Femur (tissue), 1 donor: Measurements from ENCODE around the gene ZNF385C.

Source experiments
- DNase-seq: peaks from one replicate; pipeline ENCODE4 v3.0.0-alpha.2; 2017

ZNF385C gene

DNA sequence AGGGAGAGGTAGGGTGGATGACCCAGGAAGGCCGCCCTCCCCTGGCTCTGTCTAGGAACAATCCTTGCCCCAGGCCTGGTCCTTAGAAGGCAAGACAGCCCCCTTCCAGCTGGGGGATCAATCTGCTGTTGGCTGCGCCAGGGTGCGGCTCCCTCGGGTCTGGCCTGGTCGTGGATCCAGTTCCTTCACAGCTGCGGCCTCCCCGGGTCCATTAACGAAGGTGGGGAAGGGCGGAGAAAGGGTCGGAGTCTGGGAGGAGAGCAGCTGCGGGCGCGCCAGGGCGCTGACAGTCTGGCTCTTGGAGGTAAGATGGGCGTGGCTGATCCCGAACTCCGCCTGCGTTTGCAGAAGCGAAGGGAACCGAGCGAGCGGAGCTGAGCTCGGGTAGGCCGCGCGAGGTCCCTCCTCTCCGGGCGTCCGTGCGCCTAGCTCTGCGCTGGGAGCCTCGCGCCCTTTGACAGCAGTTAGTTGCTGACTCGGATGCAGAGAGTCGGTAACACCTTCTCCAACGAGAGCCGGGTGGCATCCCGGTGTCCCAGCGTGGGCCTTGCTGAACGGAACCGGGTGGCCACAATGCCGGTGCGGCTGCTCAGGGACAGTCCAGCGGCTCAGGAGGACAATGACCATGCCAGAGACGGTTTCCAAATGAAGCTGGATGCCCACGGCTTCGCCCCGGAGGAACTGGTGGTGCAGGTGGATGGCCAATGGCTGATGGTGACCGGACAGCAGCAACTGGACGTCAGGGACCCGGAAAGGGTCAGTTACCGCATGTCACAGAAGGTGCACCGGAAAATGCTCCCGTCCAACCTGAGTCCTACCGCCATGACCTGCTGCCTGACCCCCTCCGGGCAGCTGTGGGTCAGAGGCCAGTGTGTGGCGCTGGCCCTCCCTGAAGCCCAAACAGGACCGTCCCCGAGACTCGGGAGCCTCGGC, 24.4 kb upstream of the ZNF385C start, which contains the start of gene HSPB9:
HSPB9 (plus strand) TSS at position 434 of the 933 bp plus-strand sequence; CDS start at position 481, 47 bp downstream.
- peak; percentile 66 for DNase-seq

DNA sequence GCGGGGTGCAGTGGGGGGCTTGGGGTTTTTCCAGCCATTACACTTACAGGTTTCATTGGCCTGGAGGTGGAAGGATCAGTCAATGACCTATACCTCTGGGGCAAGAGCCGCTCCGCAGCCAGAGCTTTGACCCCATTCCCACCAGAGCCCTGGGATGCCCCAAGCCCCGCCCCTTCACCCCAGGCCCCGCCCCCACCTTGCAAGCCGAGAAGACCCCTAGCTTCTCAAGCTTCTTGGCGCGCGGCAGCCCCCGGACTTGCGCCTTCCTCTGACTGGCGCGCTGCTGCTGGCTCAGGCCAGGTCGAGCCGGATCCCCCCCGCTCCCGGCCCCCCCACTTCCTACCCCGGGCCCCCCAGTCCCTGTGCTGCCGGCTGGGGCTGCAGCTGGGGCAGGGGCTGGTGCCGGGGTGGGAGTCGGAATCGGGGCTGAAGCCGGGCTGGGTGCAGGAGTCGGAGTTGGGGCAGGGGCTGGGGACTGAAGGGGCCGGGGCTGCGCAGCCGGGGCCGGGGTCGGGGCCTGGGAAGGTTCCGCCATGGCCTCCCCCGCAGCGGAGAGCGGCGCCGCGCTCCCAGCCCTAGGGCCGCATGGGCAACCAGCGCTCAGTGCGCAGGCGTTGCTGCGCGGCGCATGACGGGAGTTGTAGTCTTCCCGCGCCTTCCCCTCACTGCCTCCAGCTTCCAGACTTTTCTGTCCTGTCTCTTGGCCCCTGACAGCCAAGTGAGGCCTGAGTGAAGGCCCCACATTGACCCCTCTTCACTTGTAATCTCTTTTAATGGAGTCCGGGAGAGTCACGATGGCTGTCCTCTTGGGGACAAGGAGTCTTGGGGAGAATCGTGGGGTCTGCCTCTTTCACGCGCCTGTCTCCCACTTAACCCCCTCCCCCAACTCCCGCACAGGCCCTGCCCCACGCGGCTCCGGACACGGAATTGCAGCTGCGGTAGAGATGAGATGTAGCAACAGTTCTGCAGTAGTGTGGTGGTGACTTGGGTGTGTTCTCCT, 22.8 kb upstream of the ZNF385C start, which contains the start of gene KAT2A:
KAT2A (minus strand) TSS at position 598 of the 1,000 bp plus-strand sequence; CDS start at position 535, 63 bp downstream.
- DNase-seq = peak; percentile 90

DNA sequence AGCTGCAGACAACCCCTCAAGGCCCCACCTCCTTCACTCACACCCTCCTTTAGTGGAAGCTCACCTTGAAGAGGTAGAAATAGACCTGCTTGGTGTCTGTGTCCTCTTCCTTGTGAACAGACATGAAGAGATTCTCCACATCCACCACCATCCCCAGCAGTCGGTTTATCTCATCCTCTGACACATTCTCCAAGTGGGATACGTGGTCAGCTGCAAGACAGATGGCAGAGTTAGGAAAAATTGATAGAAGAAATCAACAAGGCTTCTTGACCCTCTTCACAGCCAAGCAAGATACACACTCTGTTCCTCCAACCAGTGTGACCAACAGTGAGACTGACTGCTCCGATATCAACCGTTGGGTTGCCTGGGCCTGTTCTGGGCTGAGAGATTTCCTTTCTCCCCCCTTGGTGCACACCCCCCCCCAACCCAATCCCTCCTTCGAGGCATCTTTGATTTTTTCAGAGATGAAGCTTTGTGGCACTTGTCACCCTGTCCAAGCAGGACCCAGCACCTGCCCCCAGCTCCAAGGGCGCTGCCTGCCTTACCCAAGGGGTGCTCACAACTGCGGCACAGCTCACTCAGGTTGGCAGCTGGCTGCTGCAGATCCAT, 22.0 kb upstream of the ZNF385C start:
- DNase-seq = no peak

DNA sequence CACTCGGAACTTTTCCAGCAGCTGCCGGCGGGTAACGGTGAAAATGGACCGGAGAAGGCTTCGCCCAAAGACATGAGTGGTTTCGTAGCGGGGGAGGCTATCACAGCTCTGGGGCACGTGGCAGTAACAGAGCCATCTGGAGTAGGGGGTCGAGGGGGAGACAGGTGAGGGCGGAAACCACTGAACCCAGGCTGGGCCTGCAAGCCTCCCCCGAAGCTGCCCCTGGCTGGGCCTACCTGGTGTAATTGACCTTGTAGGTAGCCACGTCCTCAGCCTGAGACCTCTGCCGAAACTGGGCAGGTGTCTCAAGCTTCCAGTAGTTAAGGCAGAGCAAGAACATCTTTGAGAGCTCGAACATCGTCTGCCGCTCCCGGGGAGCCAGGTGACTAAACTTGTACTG, 21.0 kb upstream of the ZNF385C start:
- no peak for DNase-seq

DNA sequence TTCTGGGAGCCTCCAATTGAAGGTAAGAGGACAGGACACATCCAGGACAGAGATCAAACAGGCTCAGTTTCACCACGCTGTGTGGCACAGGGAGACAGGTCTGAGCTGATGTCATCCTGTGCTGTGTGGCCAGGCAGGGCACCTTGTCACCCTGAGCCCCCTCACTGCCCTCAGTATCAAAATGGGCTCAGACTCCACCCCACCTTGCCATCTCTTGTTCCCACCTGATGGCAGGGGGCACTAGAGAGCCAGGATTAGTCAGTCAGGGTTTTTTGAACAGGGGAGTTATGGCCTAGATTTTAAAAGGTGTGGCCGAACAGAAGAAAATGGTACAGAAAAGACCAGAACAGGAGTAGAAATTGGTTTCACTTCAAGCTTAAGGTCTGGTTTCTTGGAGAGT, 20.3 kb upstream of the ZNF385C start:
- DNase-seq = no peak

DNA sequence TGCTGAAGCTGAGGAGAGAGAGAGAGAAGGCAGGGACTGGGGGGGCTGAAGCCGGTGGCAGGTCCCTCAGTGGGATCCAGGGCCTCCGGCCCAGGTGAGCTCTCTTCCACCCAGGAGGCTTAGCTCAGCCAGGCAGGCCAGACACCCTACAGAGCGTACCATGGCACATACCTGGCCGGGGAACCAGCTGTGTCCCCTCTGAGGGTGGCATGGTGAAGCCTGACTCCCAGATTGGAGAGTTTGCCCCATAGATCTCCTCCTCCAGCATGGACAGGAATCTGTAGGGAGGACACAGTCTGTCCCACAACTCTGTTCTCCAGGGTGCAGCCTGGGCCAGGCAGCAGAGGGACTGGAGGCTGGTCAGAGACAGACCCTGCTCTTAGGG, 19.8 kb upstream of the ZNF385C start:
- no peak for DNase-seq

DNA sequence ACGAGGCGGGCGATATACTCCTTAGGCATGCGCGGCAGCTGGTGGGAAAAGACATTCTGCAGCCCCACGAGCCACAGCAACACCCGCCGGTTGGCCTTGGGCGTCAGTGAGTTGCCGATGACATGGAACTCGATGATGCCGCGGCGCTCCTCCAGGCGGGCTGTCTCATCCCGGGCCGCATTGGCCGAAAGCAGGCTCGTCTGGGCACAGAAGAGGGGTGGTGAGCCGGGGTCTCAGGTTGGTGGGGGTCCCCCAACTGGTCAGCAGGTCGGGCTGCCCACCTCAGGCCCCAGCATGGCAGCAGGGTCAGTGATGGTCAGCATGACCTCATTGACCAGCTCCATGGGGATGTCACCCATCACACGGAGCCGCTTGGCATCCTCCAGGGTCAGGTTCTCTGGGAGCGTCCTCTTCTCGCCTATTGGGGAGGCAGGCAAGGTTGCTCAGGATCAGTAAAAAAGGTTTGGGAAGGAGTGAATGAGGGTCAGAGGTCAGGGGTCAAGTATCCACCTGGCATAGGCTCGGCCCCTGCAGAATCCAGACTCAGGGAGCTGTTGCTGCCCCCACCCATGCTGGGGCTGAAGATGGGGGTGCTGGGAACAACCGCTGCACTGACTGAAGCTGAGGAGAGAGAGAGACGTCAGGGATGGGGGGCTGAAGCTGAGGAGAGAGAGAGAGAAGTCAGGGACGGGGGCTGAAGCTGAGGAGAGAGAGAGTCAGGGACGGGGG, 19.3 kb upstream of the ZNF385C start:
- no peak for DNase-seq

DNA sequence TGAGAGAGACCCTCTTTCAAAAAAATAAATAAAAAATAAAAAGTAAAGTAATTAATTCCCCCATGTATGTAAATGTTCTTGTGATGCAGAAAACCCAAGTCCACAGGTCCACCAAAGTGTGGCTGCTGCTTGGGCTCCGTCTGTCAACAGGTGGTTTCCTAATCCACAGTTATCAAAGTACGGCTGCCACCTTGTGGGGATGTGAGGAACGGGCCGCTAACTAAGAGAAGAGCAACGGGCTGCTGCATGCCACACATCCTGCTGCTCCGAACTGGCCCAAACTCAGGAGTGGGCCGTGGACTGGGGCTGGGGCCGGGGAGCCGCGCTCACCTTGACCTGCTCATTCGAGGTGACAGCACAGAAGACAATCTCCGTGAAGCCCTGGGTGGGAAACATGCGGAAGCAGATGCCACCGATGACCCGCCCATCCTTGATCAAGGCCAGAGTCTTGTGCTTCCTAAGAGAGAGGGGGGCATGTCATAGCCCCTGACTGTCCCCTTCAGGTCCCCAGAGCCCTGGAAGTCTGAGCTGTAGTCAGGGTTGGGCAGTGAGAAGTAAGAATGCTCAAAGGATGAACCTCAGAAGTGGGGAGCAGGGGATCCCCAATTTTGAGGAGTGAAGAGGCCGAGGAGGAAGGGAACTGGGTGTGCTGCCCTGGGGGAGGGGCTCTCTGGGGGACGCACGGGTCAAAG, 18.6 kb upstream of the ZNF385C start:
- peak; percentile 87 for DNase-seq

DNA sequence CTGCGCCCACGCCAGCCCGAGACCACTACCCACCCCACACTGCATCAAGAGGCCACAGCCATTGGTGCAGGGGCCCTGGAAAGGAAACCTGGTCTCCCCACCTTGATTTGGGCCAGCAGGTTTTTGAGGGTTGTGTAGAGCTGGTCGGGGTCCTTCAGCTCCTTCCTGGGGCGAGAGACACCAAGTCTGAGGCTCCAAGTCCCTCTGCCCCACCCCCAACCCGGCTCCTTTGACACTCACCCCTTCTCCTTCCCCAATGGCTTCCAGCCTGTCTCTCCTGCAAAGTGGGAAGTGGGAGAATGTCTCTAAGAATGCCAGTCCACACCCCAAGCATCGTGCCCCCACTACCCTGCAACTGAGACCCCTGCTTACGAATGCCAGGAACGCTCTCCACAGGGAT, 15.8 kb upstream of the ZNF385C start:
- no peak for DNase-seq

DNA sequence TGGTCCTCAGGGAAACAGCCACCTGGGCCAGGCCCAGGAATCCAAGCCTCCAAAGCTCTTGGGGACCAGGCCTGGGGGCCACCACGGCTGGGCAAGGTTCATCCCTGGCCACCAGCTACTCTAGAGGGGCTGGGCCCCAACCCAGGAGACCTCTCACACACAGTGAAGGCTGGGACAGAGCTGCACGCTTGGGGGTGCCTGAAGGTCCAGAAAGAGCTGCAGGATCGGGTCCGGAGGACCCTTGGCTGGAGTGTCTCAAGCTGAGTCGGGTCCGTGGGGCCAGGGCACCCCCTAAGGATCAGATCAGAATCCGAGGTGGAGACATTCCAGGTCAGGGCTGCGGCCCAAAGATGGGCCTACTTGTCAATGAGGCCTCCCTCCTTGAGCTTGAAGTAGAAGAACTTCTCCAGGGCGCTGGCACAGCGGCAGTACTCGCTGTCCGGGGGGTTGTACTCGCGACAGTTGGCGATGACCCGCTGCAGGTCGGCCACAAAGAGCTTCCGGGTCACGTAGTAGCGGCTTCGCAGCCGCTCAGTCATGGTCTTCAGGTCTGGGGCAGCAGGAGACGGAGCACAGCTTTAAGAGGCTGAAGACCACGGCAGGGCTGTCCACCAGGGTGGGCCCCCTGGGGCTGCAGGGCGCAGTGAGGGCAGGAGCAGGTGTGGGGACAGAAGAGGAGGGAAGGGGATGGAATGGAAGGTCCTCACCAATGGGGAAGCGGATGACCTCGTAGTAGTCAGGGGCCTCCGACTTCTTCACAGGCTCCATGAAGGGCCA, 15.2 kb upstream of the ZNF385C start:
- no peak for DNase-seq

DNA sequence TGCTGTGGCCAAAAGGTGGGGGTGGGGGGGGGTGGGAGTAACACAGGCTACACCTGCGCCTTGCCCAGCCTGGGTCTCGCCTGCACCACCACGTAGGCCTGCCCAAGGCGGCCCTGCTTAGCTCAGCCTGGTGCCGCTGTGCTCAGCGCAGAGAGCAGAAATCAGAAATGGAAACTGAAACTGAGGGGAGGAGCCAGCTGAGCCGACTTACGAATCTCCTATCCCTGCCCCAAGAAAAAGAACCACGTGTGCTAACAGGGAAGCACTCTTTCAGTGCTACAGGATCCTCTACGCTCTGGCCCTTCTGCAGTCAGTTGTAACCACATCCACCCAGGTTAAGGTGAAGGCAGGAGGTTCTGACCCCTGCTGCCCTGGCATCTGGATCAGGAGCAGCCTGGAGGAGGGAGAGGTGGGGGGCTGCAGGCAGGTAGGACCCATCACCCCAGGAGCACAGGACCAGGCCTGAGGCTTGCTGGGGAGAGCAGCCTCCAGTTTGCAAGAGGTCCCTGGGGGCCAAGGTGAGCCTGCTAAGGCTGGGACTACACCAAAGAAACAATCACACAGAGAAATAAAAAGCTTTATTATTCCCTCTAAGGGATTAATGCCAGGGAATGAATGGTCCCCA, 14.4 kb upstream of the ZNF385C start, which contains the start of gene DHX58:
DHX58 (minus strand) TSS at position 163 of the 625 bp plus-strand sequence. CDS start 822 bp downstream, outside the sequence.
- peak; percentile 84 for DNase-seq

DNA sequence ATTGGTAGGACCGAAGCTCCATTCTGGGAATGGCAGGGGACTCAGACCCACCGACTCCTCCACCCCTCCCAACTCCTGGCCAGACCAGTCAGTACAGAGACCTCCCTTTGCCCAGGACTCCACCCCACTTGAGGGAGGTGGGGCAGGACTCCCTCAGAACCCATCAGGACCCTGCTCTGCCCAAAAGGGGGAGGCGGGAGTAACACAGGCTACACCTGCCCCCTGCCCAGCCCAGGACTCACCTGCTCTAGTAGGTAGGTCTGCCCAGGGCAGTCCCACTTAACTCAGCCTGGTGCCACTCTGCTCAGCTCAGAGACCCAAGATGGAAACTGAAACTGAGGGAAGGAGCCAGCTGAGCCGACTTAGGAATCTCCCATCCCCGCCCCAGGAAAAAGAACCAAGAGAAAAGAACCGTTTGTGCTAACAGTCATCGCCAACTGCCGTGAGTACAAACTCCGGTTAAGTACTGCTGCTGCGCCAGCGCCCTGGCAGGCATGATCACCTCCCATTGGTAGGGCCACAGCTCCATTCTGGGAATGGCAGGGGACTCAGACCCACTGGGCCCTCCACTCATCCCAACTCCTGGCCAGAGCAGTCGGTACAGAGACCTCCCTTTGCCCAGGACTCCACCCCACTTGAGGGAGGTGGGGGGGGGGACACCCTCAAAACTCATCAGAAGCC, 13.7 kb upstream of the ZNF385C start:
- DNase-seq = no peak

DNA sequence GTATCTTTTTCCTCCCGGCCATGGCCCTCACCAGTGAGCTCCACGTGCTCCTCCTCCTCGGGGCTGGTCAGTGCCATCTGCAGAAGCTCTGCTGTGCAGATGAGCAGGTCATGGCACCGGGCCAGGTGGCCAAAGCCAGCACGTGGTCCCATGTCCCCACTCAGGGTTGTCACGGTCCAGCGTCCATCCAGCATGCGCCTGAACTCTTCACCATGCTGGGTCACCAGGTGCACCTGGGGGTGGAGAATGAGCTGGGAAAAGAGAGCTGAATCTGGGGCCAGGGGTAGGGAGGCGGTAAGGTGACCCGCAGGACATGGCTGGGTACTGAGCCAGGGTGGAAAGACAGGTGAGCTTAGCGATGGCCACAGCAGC, 13.0 kb upstream of the ZNF385C start:
- DNase-seq = no peak

DNA sequence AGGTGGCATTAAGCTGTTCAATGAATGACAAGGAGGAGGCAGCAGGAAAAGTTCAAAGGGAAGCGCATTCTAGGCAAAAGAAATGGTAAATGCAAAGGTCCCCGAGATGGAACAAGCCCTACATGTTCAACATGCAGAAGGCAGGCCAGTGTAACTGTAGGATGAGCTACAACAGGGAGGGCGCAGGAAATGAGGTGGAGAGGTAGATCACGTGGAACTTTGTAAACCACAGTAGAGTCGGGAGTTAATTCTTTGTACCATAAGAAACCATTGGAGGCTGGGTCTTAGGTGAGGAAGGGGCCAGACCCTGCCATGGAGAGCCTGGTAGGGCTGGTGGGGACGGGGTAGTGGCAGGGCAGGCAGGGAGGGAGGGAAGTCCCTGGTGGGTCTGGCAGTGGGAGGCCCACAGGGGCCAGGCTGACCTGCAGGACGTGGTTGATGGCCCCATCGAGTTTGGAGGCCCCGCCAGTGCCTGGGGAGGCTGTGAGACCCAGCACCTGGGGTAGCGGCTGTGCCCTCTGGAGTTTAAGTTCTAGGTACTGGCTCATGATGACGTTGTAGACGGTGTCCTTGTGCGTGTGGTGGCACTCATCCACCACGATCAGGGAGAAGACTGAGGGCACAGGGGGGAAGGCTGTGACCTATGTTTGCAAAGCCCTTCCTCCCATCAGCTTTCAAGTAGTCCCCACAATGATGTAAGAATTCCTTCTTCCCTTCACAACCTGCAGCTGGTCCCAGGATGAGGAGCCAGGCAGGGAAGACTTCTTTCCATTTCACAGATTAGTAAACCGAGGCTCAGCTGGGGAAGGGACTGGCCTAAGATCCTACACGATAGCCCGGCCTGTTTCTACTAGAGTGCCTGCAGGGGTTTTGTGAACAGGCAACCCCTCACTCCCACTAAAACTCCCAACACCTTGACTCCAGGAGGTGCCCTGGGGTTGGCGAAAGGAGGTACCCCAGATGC, 12.3 kb upstream of the ZNF385C start:
- DNase-seq = no peak

DNA sequence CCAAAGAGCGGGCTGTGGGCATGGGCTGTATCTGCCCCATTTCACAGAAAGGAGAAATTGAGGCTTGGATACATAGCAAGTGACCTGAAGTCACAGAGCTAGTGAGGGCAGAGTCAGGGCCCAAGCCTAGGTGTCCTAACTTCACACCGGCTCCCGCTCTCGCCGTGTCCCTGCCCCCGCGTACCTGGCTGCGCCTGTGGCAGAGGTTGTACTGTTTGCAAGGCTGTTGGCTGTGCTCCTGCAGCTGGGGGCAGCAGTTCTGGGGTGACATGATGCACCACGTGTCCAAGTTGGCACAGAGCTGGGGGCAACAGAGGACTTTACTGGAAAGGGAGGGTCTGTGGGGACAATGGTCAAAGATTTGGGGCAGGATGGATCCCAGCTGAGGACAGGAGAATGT, 10.8 kb upstream of the ZNF385C start:
- no peak for DNase-seq

DNA sequence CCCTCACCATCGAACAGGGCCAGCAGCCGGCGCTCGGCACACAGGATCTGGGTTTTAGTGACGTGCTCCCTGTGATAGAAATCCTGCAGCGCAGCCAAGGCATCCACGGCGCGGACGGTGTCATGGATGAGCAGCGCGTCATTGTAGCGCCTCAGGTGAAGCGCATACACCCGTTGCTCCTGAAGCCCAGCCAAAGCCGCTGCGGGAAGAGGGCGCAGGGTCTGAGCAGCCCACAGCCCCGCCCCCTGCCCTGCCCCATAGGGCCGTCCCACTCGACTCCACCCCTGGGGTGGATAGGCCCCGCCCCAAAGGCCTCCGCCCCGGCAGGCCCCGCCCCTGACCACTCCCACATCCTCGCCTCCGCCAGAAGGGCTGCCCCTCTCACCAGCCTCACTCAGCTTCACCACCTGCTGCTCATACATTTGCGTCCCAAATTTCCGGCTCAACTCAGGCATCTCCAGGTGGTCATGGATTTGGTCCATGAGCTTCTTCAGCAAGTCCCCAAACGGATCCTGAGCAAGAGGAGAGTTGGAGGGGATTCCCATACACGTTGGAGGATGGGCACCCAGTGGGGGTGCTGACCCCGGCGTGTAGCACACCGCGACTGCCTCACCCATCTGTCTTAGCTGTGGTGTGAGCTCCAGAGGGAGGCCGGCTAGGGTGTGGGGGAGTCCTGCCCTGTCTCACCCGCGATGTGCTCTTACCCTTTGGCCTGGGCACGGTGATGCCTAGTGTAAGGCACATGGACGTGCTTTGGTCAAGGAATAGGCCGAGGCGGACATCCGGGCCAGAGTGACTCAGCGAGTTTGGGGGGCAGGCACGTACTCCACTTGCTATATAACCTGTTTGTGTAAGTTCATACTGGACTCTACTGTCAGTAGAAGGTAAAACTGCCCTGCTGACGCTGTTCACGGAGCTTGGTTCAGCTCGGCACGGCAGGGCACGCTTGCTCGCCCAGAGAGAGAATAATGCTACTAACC, 9.6 kb upstream of the ZNF385C start:
- DNase-seq = peak; percentile 83

DNA sequence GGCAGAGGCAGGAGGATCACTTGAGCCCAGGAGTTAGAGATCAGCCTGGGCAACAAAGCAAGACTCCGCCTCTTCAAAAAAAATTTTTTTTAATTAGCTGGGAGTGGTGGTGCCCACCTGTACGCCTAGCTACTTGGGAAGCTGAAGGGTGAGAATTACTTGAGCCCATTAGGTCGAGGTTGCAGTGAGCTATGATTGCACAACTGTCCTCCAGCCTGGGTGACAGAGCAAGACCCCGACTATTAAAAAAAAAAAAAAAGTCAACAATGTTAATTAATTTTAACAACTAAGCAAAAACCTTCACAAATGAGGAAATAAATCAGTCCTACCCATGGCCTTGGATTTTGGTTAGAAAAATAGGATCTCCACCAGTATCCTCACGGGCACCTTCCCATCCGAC, 8.9 kb upstream of the ZNF385C start:
- no peak for DNase-seq
